ENCODE results near the gene CLNK.

- no peak for TF ChIP-seq POLR2A (IDR thresholded peaks at IDR 0.05)
- no peak for TF ChIP-seq CTCF (IDR thresholded peaks at IDR 0.05)
Observed at GRCh38 chr4:10554121-10554520, 130.4 kb downstream of the CLNK start.
